Lower leg skin (tissue), 3 donors: ENCODE results near the gene NELFB.

Experiments used
- POLR2A ChIP-seq, 2 donors: fragments of 450-650 bp; IDR thresholded peaks; one replicate each; pipeline ENCODE4 v1.6.1; 2016 to 2017; ENCODE audit warnings: antibody characterized with exemption in 2 of 2, mild to moderate bottlenecking in 1 of 2, moderate library complexity in 1 of 2
- TF ChIP-seq, protein P1 (sequence below), 3 donors: fragments of 450-650 bp; IDR thresholded peaks; one replicate each; pipeline ENCODE4 v1.5.1; 2016; ENCODE audit warnings: antibody characterized with exemption in 3 of 3, mild to moderate bottlenecking in 3 of 3, moderate library complexity in 2 of 3

DNA sequence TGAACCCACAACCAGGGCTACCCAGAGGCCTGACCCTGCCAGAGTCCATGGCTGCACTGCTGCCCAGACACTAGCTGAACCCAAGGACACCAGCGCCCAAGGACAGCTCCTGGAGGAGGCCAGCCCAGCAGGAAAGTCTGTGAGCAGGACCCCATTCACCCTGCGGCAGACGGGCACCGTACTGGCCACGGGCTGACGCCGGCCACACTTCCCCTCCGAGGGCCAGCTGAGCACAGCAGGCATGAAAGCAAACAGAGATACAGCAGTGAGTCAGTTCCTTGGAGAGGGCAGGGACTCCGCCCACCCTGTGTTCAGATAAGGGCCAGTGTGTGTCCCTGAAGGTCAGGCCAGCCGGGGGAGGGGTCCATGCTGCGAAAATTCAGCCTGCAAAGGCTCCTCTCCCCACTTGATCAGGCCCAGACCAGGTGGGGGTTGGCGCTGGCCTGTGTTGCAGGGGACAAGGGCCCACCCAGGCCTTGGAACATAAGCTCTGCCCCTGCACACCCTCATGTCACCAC lies 36.3 kb upstream of the NELFB start:
- TF ChIP-seq POLR2A (IDR thresholded peaks at IDR 0.05): no peak
- TF ChIP-seq, protein P1, sequence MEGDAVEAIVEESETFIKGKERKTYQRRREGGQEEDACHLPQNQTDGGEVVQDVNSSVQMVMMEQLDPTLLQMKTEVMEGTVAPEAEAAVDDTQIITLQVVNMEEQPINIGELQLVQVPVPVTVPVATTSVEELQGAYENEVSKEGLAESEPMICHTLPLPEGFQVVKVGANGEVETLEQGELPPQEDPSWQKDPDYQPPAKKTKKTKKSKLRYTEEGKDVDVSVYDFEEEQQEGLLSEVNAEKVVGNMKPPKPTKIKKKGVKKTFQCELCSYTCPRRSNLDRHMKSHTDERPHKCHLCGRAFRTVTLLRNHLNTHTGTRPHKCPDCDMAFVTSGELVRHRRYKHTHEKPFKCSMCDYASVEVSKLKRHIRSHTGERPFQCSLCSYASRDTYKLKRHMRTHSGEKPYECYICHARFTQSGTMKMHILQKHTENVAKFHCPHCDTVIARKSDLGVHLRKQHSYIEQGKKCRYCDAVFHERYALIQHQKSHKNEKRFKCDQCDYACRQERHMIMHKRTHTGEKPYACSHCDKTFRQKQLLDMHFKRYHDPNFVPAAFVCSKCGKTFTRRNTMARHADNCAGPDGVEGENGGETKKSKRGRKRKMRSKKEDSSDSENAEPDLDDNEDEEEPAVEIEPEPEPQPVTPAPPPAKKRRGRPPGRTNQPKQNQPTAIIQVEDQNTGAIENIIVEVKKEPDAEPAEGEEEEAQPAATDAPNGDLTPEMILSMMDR (IDR thresholded peaks at IDR 0.05): no peak
